Astrocyte of the cerebellum (primary cell): ENCODE results near the gene NDUFB2.
"Not testable (repeated sequence)": the region's sequence is repeated elsewhere in the genome, so short reads cannot be mapped to it uniquely, and the experiment has no call there.

Experiments used
- DNase-seq: peaks from one replicate; pipeline ENCODE4 v3.0.0-alpha.2; 2011; ENCODE audit warnings: low read depth
- H3K4me3 ChIP-seq: 2 replicates; pipeline ENCODE4 v1.5.1; 2011; ENCODE audit warnings: mild to moderate bottlenecking, low read depth, low read length, moderate library complexity
- in situ Hi-C: cut with HindIII; loops from 2 replicates; pipeline ENCODE4 v1.10.0; 2017; ENCODE audit warnings: low sequenced_read_pairs
- TF ChIP-seq, protein P1 (sequence below): IDR thresholded peaks from 2 replicates; pipeline ENCODE4 v1.5.1; 2012; ENCODE audit warnings: low read length, low read depth, moderate library complexity, mild to moderate bottlenecking; ENCODE audit errors: missing control alignments

NDUFB2 gene

GRCh38 chr7:140673063-140673773, 23.3 kb upstream of the NDUFB2 start:
- TF ChIP-seq, protein P1, sequence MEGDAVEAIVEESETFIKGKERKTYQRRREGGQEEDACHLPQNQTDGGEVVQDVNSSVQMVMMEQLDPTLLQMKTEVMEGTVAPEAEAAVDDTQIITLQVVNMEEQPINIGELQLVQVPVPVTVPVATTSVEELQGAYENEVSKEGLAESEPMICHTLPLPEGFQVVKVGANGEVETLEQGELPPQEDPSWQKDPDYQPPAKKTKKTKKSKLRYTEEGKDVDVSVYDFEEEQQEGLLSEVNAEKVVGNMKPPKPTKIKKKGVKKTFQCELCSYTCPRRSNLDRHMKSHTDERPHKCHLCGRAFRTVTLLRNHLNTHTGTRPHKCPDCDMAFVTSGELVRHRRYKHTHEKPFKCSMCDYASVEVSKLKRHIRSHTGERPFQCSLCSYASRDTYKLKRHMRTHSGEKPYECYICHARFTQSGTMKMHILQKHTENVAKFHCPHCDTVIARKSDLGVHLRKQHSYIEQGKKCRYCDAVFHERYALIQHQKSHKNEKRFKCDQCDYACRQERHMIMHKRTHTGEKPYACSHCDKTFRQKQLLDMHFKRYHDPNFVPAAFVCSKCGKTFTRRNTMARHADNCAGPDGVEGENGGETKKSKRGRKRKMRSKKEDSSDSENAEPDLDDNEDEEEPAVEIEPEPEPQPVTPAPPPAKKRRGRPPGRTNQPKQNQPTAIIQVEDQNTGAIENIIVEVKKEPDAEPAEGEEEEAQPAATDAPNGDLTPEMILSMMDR, result no peak
- no peak for DNase-seq

DNA sequence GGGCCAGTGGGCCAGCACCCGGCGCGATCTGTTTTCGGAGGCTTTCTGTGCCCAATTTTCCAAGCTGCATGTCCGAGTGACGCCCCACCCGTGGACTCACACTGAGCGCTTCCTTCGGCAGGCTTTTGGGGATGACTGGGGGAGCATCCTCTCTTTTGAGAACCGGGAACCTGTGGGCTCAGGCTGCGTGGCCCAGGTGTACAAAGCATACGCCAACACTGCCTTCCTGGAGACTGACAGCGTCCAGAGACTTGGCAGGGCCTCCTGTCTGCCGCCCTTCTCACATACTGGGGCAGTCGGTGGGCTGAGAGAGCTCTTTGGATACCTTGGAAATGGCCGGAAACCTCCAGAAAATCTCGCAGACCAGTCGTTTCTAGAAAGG, 22.7 kb upstream of the NDUFB2 start:
- peak overlapping the region; percentile 63 for H3K4me3 ChIP-seq
- DNase-seq, result no peak
- TF ChIP-seq, protein P1, result no peak
- in situ Hi-C loops, result no loop called here

More at GRCh38 chr7:140673063-140673773, 23.3 kb upstream of the NDUFB2 start:
- in situ Hi-C loops, result no loop called here
- H3K4me3 ChIP-seq, result peak overlapping the region; percentile 63

GRCh38 chr7:140674356-140674800, 22.1 kb upstream of the NDUFB2 start:
- no peak overlapping the region for H3K4me3 ChIP-seq
- DNase-seq, result no peak
- in situ Hi-C loops, result no loop called here
- TF ChIP-seq, protein P1, result no peak

GRCh38 chr7:140674899-140675701, 21.4 kb upstream of the NDUFB2 start:
- TF ChIP-seq, protein P1, result peak; percentile 54
- in situ Hi-C loops, result no loop called here
- H3K4me3 ChIP-seq, result no peak overlapping the region
- DNase-seq, result peak; percentile 12

GRCh38 chr7:140675726-140676125, 20.8 kb upstream of the NDUFB2 start:
- DNase-seq, result no peak
- H3K4me3 ChIP-seq, result no peak overlapping the region
- in situ Hi-C loops, result no loop called here
- TF ChIP-seq, protein P1, result no peak

DNA sequence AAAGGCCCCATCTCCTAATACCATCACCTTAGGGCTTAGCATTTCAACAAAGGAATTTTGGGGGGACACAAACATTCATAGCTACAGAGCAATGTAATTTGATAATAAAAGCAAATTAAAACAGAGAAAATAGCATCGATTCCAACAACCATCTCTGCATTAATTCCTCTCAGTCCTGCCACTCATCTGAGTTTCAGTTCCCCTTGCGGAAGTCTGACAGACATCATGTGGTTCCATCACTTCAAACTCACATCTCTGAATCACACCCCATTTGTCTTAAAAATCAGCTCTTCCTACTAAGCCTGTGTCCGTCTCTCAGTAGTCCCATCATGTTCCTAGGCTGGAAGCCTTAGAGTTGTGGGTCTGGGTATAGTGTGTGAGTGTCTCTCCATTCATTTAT, 20.2 kb upstream of the NDUFB2 start:
- in situ Hi-C loops, result no loop called here
- TF ChIP-seq, protein P1, result no peak
- DNase-seq, result no peak
- H3K4me3 ChIP-seq, result no peak overlapping the region

GRCh38 chr7:140676956-140677355, 19.6 kb upstream of the NDUFB2 start:
- in situ Hi-C loops, H3K4me3 ChIP-seq, DNase-seq: not testable (repeated sequence)
